HG02943 (cell line): ENCODE results near the gene TOP1.

Experiments
- ATAC-seq: cut with Tn5 transposase; IDR thresholded peaks from one replicate; pipeline ENCODE4 v1.9.1; 2021; ENCODE audit warnings: mild to moderate bottlenecking, low read depth, moderate library complexity; ENCODE audit not compliant: unreplicated experiment

The TOP1 gene

GRCh38 chr20:41028359-41029149, at the start of gene TOP1:
TOP1 (plus strand) TSS chr20:41028822; CDS start chr20:41029068, 246 bp downstream.
- peak; percentile 94 for ATAC-seq

- no peak for ATAC-seq
Observed at GRCh38 chr20:40979247-40979646, 49.4 kb upstream of the TOP1 start.

GRCh38 chr20:40980106-40980827, 48.4 kb upstream of the TOP1 start:
- ATAC-seq, result no peak

- no peak for ATAC-seq
Observed at GRCh38 chr20:40980828-40981310, 47.8 kb upstream of the TOP1 start.

GRCh38 chr20:40982415-40983145, 46.0 kb upstream of the TOP1 start:
- ATAC-seq, result no peak

- no peak for ATAC-seq
Observed at GRCh38 chr20:40983898-40984297, 44.7 kb upstream of the TOP1 start.

GRCh38 chr20:40984496-40984895, 44.1 kb upstream of the TOP1 start:
- no peak for ATAC-seq

- ATAC-seq, result no peak
Observed at GRCh38 chr20:40986774-40987173, 41.8 kb upstream of the TOP1 start.

- ATAC-seq, result peak; percentile 56
Observed at GRCh38 chr20:40990542-40991120, 38.0 kb upstream of the TOP1 start.

- peak; percentile 88 for ATAC-seq
Observed at GRCh38 chr20:40991181-40991889, 37.3 kb upstream of the TOP1 start.

- ATAC-seq, result no peak
Observed at GRCh38 chr20:40992349-40993113, 36.1 kb upstream of the TOP1 start.

GRCh38 chr20:40993794-40994540, 34.7 kb upstream of the TOP1 start:
- no peak for ATAC-seq

- ATAC-seq, result no peak
Observed at GRCh38 chr20:40996326-40996725, 32.3 kb upstream of the TOP1 start.

- ATAC-seq, result no peak
Observed at GRCh38 chr20:40997116-40997515, 31.5 kb upstream of the TOP1 start.

- no peak for ATAC-seq
Observed at GRCh38 chr20:40999841-41000240, 28.8 kb upstream of the TOP1 start.

- no peak for ATAC-seq
Observed at GRCh38 chr20:41000628-41001027, 28.0 kb upstream of the TOP1 start.

GRCh38 chr20:41001497-41001896, 27.1 kb upstream of the TOP1 start:
- no peak for ATAC-seq

GRCh38 chr20:41002842-41003142, 25.8 kb upstream of the TOP1 start:
- no peak for ATAC-seq
